GM12874 (cell line): Measurements from ENCODE around the gene CEP85.

Experiments
- TF ChIP-seq, protein P1 (sequence below): IDR thresholded peaks from 2 replicates; pipeline ENCODE4 v1.5.1; 2011; ENCODE audit warnings: low read depth, mild to moderate bottlenecking, control low read depth, low read length, moderate library complexity; ENCODE audit not compliant: insufficient read depth

Gene CEP85

DNA sequence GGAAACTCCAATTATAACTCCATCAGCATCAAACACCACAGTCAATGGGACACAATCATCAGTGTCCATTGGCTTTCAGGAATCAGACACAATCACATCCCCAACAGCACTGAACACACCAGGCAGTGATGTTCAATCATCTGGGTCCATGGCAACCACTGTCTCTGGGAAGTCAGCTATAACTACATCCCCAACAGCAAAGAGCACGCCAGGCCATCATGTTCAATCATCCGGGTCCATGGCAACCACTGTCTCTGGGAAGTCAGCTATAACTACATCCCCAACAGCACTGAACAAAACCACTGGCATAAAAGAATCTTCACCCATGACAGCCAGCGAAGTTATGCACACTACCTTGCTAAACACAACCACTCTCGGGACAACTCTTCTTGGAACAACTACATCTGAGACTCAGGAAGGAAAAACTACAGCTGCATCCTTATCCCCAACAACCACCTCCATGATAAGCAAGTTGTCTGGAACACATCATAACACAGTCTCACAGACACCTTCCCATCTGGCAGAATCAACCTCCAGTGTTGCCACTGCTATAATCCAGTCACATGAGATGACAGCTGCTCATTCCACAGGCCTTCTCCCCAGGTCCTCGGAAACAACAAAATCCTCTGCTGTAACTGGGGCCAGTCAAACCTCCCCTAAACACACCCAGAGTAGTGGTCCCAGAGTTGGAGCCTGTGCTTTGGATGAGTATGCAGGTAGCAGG lies 23.7 kb upstream of the CEP85 start:
- TF ChIP-seq, protein P1, sequence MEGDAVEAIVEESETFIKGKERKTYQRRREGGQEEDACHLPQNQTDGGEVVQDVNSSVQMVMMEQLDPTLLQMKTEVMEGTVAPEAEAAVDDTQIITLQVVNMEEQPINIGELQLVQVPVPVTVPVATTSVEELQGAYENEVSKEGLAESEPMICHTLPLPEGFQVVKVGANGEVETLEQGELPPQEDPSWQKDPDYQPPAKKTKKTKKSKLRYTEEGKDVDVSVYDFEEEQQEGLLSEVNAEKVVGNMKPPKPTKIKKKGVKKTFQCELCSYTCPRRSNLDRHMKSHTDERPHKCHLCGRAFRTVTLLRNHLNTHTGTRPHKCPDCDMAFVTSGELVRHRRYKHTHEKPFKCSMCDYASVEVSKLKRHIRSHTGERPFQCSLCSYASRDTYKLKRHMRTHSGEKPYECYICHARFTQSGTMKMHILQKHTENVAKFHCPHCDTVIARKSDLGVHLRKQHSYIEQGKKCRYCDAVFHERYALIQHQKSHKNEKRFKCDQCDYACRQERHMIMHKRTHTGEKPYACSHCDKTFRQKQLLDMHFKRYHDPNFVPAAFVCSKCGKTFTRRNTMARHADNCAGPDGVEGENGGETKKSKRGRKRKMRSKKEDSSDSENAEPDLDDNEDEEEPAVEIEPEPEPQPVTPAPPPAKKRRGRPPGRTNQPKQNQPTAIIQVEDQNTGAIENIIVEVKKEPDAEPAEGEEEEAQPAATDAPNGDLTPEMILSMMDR = no peak

GRCh38 chr1:26212726-26213125 lies 21.3 kb upstream of the CEP85 start:
- TF ChIP-seq, protein P1 = no peak

DNA sequence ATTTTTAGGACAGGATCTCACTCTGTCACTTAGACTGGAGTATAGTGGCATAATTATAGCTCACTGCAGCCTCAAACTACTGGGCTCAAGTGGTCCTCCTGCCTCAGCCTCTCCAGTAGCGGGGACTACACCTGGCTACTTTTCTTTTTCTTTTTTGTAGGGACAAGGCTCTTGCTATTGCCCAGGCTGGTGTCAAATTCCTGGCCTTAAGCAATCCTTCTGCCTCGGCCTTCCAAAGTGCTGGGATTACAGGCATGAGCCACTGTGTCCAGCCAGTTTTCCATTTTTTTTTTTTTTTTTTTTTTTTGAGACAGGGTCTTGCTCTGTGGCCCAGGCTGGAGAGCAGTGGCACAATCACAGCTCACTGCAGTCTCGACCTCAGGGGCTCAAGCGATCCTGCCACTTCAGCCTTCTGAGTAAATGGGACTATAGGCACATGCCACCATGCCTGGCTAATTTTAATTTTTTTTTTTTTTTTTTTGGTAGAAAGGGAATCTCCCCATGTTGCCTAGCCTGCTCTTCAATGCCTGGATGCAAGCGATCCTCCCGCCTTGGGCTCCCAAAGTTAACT lies 20.6 kb upstream of the CEP85 start:
- TF ChIP-seq, protein P1 = no peak

DNA sequence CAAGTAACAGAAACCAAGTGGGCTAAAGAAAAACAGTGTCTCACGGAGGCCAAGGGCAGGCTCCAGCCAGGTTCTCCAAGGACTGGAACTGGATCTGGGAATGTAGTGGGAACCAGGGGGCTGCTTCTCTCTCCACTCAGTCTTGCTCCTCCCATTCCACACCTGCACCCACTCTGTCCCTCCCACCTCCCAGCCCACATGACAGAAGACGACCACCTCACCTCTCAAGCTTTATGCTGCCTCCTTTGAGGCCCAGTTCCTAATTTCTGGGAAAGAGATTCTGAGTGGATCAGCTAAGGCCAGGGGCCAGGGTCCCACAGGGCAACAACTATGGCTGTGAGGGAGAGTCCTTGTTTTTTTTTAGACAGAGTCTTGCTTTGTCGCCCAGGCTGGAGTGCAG lies 18.8 kb upstream of the CEP85 start:
- TF ChIP-seq, protein P1 = no peak

GRCh38 chr1:26218906-26219494 lies 15.0 kb upstream of the CEP85 start:
- TF ChIP-seq, protein P1 = no peak

GRCh38 chr1:26220199-26220912 lies 13.6 kb upstream of the CEP85 start:
- TF ChIP-seq, protein P1 = no peak

DNA sequence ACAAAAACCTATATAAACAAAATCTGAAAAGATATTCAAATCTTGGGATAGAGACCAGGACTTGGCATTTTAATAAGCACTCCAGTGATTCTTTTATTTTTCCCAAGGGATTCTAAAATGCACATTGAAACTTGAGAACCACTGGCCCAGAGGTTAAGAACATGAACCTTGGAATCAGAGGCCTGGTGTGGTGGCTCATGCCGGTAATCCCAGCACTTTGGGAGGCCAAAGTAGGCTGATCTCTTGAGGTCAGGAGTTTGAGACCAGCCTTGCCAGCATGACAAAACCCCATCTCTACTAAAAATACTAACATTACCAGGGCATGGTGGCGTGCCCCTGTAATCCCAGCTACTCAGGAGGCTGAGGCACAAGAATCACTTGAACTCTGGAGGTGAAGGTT lies 12.9 kb upstream of the CEP85 start:
- TF ChIP-seq, protein P1 = no peak
